Left kidney (tissue), 2 donors: ENCODE data around the gene GALC. TPM values are rescaled to one million over a fixed set of nuclear protein-coding genes. Genes with fewer than 3 reads are reported as not detected.

Source experiments
- DNase-seq: peaks from one replicate; pipeline ENCODE4 v3.0.0-alpha.2; 2013
- polyA plus RNA-seq: library from polyadenylated mRNA; unstranded; fragments of 120-200 nt; gene quantifications from one replicate; pipeline ENCODE4 v1.2.1, GENCODE V29; 2013; ENCODE audit not compliant: insufficient read length

Gene GALC
- polyA plus RNA-seq, 1 donor: 49.3 TPM

DNA sequence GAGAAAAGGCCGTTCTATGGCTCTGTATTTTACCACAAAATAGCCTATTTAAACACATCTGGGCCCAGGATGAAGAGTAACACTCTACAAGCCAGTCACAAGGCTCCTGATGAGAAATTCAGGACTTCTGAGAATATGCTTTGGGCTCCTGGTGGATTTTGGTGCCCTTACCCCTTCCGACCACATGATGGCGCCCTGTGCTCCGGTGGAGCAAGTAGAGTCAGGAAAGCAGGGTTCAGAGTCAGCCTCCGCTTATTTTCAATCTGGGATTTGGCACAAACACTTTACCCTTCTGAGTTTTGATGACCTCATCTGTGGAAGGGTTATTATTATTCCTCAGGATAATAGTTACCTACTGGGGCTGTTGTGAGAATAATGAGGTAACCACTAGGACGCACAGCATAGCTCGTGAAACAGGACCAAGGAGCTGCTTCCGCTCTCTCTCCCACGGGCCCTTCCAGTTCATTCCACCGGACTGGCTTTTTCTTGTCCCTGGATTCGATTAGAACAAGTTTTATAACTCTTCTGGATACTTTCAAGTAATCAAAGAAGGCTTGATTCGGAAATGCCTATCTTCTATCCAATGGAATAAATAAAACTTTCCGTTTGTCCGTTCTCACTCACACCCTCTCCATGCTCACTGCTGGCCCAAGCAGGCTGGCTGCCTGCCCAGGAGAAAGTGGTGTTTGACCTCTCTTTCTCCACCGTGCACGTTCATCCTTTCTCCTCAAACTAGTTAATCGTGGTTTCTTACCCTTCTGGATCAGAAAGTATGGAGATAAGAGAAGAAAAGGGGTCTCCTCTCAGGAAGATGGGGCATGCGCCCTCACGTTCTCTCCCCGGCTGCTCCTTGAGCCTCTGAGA, 104.6 kb downstream of the GALC start:
- no peak for DNase-seq

- no peak for DNase-seq
Observed at GRCh38 chr14:87883750-87884149, 109.2 kb downstream of the GALC start.

Other genes with a start within 250 kb of the GALC start
- 0.50 TPM for gene GPR65, start 12.0 kb upstream of the GALC start, polyA plus RNA-seq